Measurements from ENCODE around the gene PCDHGB1. TPM values are rescaled to one million over a fixed set of nuclear protein-coding genes. Genes with fewer than 3 reads are reported as not detected.

PCDHGB1 gene
- total and polyA plus RNA-seq, 2 experiments from 2014 or later, result 0.53 to 0.57 TPM

- TF ChIP-seq, protein P1, sequence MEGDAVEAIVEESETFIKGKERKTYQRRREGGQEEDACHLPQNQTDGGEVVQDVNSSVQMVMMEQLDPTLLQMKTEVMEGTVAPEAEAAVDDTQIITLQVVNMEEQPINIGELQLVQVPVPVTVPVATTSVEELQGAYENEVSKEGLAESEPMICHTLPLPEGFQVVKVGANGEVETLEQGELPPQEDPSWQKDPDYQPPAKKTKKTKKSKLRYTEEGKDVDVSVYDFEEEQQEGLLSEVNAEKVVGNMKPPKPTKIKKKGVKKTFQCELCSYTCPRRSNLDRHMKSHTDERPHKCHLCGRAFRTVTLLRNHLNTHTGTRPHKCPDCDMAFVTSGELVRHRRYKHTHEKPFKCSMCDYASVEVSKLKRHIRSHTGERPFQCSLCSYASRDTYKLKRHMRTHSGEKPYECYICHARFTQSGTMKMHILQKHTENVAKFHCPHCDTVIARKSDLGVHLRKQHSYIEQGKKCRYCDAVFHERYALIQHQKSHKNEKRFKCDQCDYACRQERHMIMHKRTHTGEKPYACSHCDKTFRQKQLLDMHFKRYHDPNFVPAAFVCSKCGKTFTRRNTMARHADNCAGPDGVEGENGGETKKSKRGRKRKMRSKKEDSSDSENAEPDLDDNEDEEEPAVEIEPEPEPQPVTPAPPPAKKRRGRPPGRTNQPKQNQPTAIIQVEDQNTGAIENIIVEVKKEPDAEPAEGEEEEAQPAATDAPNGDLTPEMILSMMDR (IDR thresholded peaks at IDR 0.05; ENCODE audit: poor library complexity), result no peak
- TF ChIP-seq EZH2 (IDR thresholded peaks at IDR 0.05; ENCODE audit: borderline replicate concordance), result no peak
- TF ChIP-seq EZH2phosphoT487 (IDR thresholded peaks at IDR 0.05; ENCODE audit: low read depth, severe bottlenecking, unreplicated experiment), result no peak
- Histone ChIP-seq H3K9me3 (ENCODE audit: low read depth) (peaks cover 37% of the 10 kb centered on the region), H3K4me2 (no peak overlapping the region), H3K9me2 (replicated peaks; ENCODE audit: insufficient read depth) (no peaks in the 10 kb centered on the region), H2AFZ (no peak overlapping the region), H4K20me1 (ENCODE audit: insufficient read depth, poor library complexity, severe bottlenecking) (no peaks in the 10 kb centered on the region), H3K4me3 (no peak overlapping the region), H3K36me3 (replicated peaks; ENCODE audit: insufficient read depth, low read depth) (no peaks in the 10 kb centered on the region), H3K4me1 (ENCODE audit: insufficient read depth) (no peaks in the 10 kb centered on the region), H3K27ac (no peak overlapping the region), H3K79me2 (no peaks in the 10 kb centered on the region), H3K27me3 (no peaks in the 10 kb centered on the region)
- no peak for DNase-seq (ENCODE audit: low spot score)
- WGBS (ENCODE audit: low lambda C conversion rate, missing lambda C conversion rate), result 94% methylated on average over 10 of the region's 10 CpGs
These were observed 38.8 kb downstream of the PCDHGB1 start for GRCh38 chr5:141388661-141389060.

- H3K4me3 ChIP-seq, result no peak overlapping the region
These were observed 39.5 kb downstream of the PCDHGB1 start for GRCh38 chr5:141389153-141390042.

DNA sequence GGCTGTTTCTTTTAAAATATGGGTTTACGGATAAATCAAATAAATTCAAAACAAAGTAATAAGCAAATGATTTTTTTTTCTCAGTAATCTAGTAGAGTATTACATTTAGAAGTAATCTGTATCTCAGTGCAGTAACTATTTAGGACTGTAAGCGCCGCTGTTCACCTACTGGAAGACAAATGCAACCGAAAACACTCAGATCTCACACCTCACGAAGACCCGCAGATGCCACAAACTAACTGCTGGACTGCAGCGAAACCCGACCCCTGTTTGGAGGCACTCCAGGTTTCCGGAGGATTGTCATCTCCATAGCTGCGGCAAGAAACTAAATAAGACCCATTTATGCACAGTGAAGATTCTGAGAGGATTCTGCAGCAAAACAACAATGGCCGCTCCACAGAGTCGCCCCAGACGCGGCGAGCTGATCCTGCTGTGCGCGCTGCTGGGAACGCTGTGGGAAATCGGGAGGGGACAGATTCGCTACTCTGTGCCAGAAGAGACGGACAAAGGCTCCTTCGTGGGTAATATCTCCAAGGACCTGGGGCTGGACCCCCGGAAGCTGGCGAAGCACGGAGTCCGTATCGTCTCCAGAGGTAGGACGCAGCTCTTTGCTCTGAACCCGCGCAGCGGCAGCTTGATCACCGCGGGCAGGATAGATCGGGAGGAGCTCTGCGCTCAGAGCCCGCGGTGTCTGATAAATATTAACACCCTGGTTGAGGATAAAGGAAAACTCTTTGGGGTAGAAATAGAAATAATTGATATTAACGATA, 42.7 kb downstream of the PCDHGB1 start, which contains the start of gene PCDHGA8:
PCDHGA8 (plus strand) TSS at position 205 of the 770 bp plus-strand sequence; CDS start at position 386, 181 bp downstream.
- TF ChIP-seq, protein P1 (IDR thresholded peaks at IDR 0.05; ENCODE audit: poor library complexity), result no peak
- no peak for TF ChIP-seq EZH2phosphoT487 (IDR thresholded peaks at IDR 0.05; ENCODE audit: low read depth, severe bottlenecking, unreplicated experiment)
- H3K4me3 ChIP-seq, result no peak within 1 kb of the TSS
- H3K4me2 ChIP-seq, result no peak within 1 kb of the TSS
- H3K4me1 ChIP-seq (ENCODE audit: insufficient read depth), result no peaks in the 10 kb centered on the region
- no peaks in the 10 kb centered on the region for H3K36me3 ChIP-seq (replicated peaks; ENCODE audit: insufficient read depth, low read depth)
- H3K27me3 ChIP-seq, result no peaks in the 10 kb centered on the region
- no peaks in the 10 kb centered on the region for H4K20me1 ChIP-seq (ENCODE audit: insufficient read depth, poor library complexity, severe bottlenecking)
- no peak within 1 kb of the TSS for H3K27ac ChIP-seq
- no peak for DNase-seq (ENCODE audit: low spot score)
- WGBS (ENCODE audit: low lambda C conversion rate, missing lambda C conversion rate), result 98% methylated on average over 38 of the region's 38 CpGs
- H3K9me2 ChIP-seq (replicated peaks; ENCODE audit: insufficient read depth), result no peaks in the 10 kb centered on the region
- H3K79me2 ChIP-seq, result no peaks in the 10 kb centered on the region
- H3K9me3 ChIP-seq (ENCODE audit: low read depth), result peaks cover 63% of the 10 kb centered on the region
- no peak within 1 kb of the TSS for H2AFZ ChIP-seq

More at GRCh38 chr5:141389153-141390042, 39.5 kb downstream of the PCDHGB1 start:
- 98% methylated on average over 73 of the region's 77 CpGs for WGBS (ENCODE audit: low lambda C conversion rate, missing lambda C conversion rate)
- Histone ChIP-seq H3K9me3 (ENCODE audit: low read depth) (peaks cover 43% of the 10 kb centered on the region), H3K27ac (no peak overlapping the region), H3K4me1 (ENCODE audit: insufficient read depth) (no peaks in the 10 kb centered on the region), H4K20me1 (ENCODE audit: insufficient read depth, poor library complexity, severe bottlenecking) (no peaks in the 10 kb centered on the region), H3K27me3 (no peaks in the 10 kb centered on the region), H3K79me2 (no peaks in the 10 kb centered on the region), H3K36me3 (replicated peaks; ENCODE audit: insufficient read depth, low read depth) (no peaks in the 10 kb centered on the region), H2AFZ (no peak overlapping the region), H3K4me2 (no peak overlapping the region), H3K9me2 (replicated peaks; ENCODE audit: insufficient read depth) (no peaks in the 10 kb centered on the region)
- TF ChIP-seq, protein P1 (IDR thresholded peaks at IDR 0.05; ENCODE audit: poor library complexity), result no peak
- no peak for TF ChIP-seq EZH2 (IDR thresholded peaks at IDR 0.05; ENCODE audit: borderline replicate concordance)
- no peak for TF ChIP-seq EZH2phosphoT487 (IDR thresholded peaks at IDR 0.05; ENCODE audit: low read depth, severe bottlenecking, unreplicated experiment)
- no peak for DNase-seq (ENCODE audit: low spot score)

Data from hepatocyte (in vitro differentiated cells).